ENCODE measurements around the gene NBEA.
A peak's percentile ranks its signal among the peaks of the same experiment; 100 is the strongest.

NBEA gene

DNA sequence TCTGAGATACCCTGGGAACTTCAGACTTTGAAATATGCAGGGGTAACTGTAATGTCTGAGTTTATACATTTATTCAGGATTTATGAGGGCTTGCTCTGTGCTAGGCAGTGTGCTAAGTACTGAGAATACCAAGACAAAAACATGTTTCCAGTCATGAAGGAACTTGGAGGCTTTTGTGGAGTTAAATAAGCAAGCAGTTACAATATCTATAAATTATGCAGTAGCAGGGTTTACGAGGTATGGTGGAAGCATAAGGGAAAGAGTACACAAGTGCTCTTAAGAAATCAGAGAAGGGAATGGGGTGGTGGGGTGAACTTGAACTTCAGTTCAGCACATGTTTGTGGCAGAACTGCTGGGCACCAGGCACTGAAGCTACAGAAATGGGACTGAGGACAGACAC lies 506.4 kb downstream of the NBEA start:
- no peak for FAIRE-seq

DNA sequence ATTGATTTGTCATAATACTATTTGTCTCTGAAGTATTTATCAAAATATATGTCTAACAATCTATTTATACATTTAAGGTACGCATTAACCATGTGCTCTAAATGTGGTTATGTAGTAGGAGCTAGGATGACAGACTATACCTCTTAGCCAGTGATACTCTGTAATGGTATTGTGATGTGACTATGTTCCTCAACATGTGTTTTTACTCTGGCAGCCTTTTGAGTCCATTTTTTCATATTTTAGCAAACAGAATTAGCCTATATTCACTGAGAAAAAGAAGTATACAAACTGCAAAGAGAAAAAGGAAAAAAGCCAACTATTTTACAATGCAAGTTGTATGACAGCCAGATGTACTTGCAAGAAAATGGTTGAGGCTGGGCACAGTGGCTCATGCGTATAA lies 507.8 kb downstream of the NBEA start:
- FAIRE-seq: no peak

DNA sequence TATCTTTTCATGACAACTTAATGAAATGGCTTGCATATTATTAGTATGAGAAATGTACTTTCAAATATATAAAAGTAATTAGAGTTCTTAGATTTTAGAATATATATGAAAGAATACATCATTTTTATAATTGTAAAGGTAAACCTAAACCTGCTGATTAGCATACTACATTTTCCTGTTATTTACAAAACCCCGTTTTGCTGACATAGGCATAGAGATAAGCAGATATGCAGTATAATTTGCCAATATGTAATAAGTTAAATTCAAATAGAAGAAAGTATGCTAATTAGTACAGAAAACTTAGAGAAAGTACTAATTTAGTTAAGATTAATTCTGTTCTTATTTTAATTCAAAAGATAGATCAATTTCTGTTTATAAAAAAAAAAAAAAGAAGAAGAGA lies 513.0 kb downstream of the NBEA start:
- FAIRE-seq: peak; percentile 55

DNA sequence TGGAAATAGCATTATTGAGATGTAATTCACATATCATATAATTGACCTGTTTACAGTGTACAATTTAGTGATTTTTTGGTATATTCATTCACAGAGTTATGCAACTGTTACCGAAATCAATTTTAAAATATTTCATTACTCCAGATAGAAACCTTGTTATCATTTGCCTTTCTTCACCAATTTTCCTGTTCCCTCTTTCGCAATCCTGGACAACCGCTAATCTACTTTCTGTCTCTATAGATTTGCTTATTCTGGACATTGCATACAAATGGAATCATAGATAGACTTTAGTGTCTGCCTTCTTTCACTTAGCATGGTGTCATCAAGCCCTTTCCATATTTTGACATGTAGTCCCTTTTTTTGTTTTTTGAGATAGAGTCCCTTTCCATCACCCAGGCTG lies 515.2 kb downstream of the NBEA start:
- no peak for FAIRE-seq

DNA sequence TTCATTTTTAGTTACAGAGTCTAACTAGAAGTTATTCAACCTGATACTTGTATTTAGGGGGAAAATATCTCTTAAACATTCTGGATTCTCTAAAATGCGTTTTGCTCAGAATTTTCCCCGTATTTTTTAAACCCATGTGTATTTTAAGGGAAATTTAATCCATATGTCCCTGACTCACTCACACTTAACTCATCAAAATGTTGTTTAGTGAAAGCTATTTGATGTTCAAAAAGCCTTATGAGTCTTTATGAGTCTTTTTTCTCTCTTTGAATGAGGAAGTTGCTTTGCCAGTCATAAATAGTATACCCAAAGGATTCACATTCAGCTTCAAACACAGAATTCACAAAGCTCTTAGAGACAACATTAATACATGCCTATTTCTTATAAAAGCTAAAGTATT lies 518.0 kb downstream of the NBEA start:
- no peak for FAIRE-seq

DNA sequence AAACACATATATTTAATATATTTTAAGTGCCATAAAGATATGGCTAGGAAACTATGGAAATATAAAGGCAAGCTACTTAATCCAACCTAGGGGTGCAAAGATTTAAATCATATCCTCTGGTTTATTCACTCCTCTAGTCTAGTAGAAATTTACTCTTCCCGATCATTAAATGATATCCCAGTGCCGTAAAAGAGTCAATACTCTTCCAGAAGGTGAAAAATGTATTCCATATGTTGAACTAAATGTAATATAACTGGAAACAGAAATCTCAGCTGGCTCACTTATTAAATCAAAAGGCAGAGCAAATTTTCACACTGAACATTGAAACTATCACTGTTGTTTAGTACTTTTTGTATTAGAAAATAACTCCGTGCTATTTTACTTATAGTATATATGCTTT lies 523.3 kb downstream of the NBEA start:
- FAIRE-seq: no peak

DNA sequence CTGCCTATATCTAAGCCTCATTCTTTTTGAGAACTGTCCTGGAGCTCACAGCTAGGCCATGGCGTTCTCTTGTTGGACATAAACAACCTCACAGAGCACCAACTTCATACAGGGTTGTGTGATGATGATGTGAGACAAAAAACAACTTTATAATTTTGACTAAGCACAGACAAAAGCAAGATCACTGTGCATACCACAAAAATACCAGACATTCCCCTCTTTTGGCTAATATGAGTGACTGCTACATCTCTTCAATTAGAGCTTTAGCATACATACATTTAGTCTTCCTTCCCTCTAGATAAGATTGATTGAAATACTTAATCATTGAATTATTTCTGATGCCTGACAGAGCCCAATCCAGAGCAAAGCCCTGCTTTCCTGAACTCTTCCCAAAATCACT lies 526.1 kb downstream of the NBEA start:
- no peak for FAIRE-seq

DNA sequence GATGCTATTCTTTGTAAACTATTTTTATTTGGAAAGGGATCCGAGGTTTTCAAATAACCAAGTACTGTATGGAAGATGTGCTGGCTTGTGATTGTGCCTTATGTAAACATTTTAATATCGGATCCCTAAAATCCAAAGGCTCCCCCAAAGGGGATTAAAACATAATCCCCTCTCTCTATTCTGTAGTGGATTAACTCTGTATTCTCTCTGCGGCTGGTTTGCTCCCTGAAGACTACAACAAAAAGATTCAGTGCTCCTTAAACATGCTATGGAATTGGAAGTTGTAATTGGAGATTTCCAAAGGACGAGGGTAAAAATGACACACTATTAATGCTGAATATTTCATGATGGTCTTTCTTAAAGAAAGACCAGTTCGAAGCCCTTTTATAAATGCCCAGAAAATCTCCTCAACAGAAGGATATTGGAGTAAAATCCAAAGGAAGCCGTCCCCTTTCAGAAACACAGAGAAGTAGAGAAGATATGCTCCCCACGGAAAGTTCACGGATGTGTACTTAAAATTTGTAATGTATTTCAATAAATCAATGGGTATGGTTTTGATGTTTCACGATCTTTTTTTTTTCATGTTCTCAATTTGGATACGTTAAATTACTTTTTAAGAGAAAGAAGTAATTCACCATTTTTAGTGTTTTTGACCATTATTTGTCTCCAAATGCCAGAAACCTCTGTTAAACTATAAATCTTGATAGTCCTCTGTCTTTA lies 527.9 kb downstream of the NBEA start:
- FAIRE-seq: no peak

DNA sequence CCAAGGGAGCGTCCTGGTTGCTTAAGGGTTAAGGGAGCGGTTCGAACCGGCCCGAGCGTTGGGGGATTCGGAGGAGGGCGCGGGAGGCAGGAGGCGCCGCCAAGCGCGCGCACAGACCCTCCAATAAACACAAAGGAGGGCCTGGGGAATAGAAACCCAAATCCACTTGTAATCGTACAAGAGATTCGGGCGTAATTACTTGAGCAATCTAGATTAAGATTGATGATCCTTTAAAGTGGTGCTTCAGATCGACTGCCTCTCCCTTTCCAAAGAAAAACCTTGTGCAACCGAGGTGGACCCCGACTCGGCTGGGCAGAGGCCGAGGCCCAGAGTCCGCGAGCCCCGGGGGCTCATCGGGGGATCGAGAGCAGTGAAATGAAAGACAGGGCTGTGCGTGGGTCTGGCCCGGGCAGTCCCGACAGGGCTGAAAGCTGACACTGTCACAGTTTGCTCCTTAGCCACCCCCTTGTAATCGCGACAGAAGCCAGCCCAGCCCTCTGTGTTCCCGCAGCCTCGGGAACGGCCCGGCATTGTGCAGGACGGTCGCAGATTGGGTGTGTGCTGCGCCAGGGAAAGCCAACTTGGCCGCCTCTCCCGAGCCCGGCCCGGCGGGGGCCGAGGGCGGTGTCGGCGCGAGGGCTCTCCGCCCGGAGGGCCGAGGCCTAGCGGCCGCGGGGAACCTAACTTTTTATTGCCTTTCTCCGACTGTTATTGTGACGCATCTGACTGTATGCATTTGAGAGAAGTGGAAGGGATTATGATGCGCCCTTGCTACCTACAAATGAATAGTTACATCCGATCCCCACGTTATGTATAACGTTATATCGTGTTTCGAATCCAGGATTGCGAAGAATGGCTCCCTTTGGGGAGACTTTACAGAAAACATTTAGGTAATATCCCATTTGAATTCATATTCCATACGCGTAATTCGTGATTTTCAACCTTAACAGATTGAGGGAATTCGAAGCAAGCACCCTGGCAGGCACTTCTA lies 528.9 kb downstream of the NBEA start:
- FAIRE-seq: no peak

DNA sequence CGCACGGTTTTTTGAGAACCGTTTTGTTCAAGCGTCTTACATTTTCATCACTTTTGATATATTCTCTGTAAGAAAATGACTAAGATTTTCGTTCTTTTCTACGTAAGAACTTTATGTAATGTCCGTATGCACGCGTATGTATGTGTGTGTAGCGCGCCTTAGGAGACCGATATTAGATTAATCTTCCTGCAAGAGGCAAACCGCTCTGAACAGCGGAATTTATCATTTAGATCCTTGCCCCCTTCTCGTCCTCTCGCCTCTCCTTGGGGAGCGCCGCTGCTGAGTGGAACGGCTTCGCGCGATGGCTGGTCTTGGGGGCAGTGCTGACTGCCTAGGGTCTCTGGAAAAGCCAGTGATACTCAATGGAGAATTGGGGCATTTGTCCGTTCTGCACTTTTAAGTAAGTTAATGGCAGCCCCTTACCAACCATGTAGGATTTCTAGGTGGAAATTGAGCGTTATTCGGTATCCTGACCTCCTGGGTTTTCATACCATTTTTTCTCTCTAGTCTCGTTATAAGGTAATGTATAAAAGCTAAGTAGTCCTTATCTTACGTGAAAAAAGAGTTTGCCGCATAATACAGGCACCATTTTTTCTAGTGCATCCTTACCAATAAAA lies 529.7 kb downstream of the NBEA start:
- FAIRE-seq: no peak

DNA sequence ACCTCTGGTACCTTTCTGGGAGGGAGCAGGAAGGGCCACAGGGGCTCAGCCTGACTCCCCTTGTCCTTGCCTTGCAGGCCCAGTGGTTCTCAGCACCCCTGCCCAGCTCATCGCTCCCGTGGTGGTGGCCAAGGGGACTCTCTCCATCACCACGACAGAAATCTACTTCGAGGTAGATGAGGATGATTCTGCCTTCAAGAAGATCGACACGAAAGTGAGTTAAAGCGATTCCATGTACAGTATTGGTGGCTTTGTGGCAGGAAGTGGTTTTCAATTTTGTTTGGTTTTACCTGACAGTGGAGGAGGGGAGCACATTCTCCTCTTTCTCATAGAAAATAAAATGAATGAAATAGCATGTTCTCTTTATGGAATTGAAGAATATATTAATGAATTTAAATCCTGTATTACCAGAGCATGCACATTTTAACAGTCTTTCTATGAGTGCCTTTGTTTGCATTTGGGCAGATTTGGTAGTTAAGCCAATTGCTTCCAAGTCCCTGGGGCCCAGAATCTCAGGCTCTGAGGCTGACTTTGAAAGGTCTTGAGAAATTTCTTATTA lies 530.3 kb downstream of the NBEA start:
- no peak for FAIRE-seq

DNA sequence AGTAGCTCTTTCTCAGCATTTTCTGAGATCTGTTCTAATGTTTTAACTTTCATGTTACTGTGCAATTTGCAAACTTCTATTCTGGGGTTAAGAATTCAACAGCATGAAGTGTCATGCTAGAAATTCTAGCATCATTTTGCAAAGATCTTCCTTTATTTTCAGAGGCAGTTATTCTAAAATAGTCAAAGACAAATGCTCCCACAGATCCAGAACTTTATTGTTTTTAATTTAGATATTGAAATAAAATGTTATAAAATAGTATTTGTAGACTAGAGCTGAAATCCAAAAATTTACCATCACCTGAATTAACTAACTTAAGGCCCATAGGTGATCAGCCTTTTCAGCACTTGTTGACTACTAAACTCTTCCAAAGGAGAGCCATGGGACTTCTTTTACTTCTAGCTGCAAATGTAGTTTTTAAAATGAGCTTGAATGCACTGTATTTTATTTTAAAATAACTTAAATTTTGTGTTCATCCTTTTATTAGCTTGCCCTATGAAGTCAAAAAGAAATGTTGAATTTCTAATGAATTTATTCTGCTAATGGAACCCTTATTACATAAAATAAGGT lies 531.2 kb downstream of the NBEA start:
- no peak for FAIRE-seq

DNA sequence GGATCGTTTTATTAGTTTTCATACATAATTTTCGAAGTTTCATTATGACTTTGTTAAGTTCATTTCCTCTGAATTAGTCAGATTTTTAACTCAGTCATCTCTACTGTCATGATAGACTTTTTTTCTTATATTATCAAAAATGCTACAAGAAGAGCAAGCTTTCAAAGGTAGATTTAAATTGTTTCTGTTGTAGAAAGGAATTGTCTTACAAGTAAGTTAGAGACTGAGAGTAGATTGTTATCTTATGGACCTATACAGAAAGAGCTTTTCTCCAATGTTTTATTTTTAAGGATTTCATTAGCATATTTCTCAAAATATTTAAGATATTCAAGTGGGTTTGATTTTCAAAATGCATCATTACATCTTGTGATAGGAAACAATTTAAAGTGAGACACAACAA lies 531.7 kb downstream of the NBEA start:
- FAIRE-seq: no peak

DNA sequence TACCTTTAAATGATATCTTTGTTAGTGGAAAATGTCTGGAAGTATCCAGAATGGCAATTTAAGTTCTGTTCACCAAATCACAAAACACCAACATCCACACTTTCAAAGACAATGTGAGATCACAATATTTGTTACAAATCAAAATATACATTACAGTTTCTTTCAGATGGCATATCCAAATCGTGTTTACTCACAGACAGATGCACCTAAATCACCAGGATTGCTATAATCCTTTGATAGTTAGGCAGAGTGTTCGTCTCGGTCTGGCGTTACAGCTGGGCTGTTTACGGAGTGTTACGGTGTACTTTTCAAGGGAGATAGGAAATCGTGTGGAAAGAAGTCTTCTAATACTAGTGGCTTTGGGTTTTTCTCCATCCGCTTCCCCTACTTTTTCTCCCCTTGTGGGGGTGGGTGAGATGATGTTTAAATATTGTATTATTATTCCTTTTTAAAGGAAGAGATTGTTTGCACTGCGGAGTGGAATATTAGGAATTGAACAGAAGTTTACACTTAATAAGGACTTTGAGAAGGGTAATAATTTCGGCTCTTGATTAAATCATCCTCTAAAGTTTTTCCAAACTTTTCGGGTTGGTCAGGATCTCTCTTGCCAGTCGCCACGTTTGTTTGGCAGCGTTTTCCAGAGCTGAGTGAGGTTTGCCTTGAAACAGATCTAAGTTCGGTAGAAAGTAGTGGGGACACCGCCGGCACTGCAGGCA lies 532.6 kb downstream of the NBEA start:
- FAIRE-seq: no peak

DNA sequence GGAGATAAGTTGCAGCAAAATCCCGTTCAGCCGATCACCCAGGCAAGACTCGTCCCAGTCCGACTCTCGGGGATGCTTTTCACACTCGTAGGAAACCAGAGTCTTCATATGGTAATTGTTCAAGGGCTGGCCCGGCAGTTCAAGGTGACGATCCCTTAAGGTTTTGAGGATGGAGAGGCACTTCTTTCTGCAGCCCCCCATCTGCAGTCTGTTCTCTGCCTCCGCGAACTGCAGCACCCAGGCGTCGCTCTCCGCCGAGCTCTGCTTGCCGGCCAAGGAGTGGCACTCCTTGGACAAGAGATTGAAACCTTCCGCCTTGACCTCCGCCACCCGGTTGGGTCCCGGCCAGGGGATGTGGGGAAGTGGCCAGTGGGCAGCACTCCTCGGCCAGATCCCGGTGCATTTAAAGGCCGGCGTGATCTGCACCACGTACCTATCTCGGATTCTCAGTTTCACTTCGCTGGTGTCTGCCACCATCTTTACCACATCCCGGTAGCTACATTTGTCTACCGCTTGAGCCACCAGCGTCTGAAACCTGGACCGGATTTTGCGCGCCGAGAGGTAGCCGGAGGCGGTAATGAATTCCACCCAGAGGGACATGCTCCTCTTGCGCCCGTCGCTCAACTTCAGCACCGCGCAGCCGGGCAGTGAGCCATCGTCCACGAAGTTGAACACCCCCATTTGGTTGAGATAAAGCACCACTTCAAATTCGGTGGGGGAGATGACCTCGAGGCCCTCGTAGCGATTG lies 533.3 kb downstream of the NBEA start:
- FAIRE-seq: no peak

DNA sequence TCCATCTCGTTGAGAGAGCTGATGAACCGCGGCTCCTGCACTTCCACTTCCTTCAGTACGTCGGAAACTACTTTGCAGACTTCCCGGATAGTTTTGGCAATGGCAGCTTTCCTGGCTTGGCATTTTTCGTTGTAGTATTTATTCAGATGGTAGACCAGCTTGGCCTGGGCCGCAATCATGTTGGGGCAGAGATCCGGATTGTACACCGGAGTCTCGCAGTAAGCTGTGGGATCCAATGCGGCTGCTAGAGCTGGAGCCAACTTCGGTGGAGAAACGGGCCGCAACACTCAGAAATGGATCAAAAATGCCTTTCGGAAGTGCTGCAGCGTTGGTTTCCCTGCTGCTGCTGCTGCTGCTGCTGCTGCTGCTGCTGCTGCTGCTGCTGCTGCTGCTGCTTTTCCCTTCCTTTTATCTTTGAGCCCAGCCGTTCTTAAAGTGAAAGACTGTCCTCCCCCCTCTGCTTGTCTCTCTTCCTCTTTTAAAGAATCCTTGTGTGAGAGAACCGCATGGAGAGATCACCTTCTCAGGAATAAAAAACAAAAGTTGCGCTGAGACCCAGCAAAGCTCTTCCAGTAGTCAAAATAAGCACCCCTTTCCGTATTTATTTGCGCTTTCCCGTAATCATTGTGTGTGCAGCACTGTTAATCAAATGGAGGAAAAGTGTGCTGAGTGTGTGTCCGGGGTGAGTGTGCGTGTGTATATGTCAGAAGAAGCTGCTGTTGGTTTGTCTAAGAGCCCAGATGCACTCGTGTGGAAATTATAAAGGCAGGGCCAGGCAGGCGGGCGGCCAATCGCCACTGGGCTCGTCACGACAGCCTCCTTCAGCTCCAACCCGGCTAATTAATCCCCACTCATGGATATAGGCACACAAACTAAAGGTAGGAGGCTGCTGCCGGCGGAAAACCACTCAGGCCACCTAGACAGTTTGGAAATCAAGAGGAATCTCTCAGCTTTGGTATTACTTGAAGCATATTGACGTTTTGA lies 534.2 kb downstream of the NBEA start, which contains the start of gene MAB21L1:
Gene MAB21L1 (minus strand): TSS at position 730 of the 984 bp plus-strand sequence. CDS start 551 bp downstream, at position 179.
- no peak for FAIRE-seq

DNA sequence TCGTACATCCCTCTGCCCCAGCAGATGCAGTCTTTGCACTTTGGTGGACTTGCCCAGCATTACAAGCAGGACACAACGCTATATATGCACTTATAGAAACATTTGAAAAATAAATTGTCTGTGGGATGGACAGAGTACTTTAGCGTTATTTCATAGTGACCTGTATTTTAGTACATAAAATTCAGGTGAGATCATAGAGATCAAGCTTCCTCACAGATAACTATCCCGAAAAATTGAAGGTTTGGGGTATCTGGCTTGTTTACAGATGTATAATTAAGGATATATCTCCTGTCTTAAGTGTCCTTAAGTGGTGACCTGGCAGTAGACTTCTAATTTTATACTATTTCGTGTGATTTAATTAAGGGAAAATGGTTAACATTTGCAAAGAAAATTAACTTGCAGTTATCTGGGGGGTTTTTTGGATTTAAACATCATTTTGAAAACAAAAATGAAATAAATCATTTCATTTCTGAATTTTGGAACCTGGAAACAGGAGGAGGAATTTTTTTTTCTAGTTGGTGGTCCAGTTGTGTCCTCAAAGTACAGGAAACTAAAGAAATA lies 535.4 kb downstream of the NBEA start:
- FAIRE-seq: no peak

DNA sequence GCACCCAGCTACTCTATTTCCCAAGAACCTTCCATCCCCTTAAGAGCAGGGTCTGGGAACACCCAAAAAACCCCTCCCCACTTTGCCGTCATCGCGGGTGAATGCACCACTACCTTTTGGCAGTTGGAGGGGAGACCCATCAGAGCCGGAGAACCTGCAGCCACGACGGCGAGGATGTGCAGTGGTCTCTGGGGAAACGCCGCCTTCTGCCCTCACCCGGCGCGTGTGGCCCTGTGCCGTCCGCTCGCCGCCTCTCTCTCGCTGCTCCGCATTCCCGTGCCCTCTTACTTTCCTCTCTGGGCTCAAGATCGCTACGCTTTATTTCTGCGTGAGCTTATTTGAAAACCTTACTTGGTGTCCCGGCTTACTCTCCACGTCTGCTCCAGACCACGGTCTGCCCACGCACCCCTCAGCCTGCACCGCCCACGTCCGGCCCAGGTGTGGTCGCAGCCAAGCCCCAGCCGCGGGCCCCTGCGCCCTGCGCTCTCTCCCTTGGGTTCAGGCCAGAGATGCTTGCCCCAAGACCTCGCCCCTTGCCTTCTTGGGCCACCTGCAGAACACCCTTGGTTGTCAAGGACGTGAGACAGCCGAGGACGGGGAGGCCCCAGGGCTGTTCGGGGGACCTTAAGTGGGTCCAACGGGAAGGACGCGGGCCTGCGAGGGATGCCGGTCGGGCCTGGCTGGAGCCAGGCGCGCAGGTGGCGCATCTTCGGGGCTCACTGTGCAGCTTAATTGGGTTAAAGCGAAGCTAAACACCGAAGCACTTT lies 536.4 kb downstream of the NBEA start:
- no peak for FAIRE-seq

DNA sequence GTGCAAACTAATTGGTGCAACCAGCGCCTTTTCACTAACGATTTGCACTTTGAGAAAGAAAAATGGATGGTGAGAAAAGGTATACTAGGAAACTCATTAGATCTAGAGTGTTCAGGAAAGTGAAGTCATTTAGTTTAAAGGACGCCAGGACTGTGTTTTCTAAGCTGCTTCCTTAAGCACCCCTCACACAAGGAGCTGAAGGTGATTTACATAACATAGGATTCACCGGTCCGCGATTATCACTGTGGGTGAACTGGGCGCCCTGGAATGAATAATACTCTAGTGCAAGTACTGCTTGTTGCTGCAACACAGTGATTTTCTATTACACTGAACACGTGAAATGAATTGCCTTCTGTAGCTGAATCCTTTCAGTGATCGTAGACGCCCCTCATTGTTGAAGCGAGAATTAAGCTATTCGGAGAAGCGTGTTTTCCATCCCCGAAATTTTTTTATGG lies 537.0 kb downstream of the NBEA start:
- no peak for FAIRE-seq
